PFSK-1 (cell line): ENCODE data around the gene WNT8A.

ENCODE experiments used
- FOXP2 ChIP-seq: optimal IDR thresholded peaks from 2 replicates; pipeline ENCODE3; 2011; ENCODE audit warnings: borderline replicate concordance, control low read depth, inconsistent platforms; ENCODE audit not compliant: insufficient read depth; ENCODE audit errors: extremely low read length, extremely low read depth
- POLR2AphosphoS5 ChIP-seq: IDR thresholded peaks from 2 replicates; pipeline ENCODE4 v1.6.1; 2012; ENCODE audit warnings: low read depth, mild to moderate bottlenecking, control low read depth, low read length, moderate library complexity
- REST ChIP-seq, 2 experiments: IDR thresholded peaks; 2 replicates each; pipeline versions ENCODE4 v1.6.1 to v1.8.0; 2011 to 2012; ENCODE audit warnings: low read depth in 2 of 2, low read length in 2 of 2, control low read depth in 1 of 2, inconsistent platforms in 1 of 2, mild to moderate bottlenecking in 1 of 2, moderate library complexity in 1 of 2; ENCODE audit not compliant: insufficient read depth in 1 of 2
- SIN3A ChIP-seq: IDR thresholded peaks from 2 replicates; pipeline ENCODE4 v1.6.1; 2012; ENCODE audit warnings: mild to moderate bottlenecking, low read length, moderate library complexity, borderline replicate concordance; ENCODE audit not compliant: insufficient read depth
- TAF1 ChIP-seq: IDR thresholded peaks from 2 replicates; pipeline ENCODE4 v1.6.1; 2012; ENCODE audit warnings: low read length, control low read depth, borderline replicate concordance; ENCODE audit not compliant: insufficient read depth

The WNT8A gene

GRCh38 chr5:138038826-138039225 lies 45.0 kb upstream of the WNT8A start:
- no peak for TF ChIP-seq REST (IDR thresholded peaks at IDR 0.05; ENCODE audit: insufficient read depth in 1 of 2, low read depth in 2 of 2, low read length in 2 of 2)
- TF ChIP-seq TAF1 = no peak
- TF ChIP-seq SIN3A = no peak
- no peak for TF ChIP-seq POLR2AphosphoS5
- TF ChIP-seq FOXP2 = no peak

GRCh38 chr5:138051441-138052296 lies 32.2 kb upstream of the WNT8A start:
- TF ChIP-seq TAF1 (no peak), REST (IDR thresholded peaks at IDR 0.05; ENCODE audit: insufficient read depth in 1 of 2, low read depth in 2 of 2, low read length in 2 of 2) (no peak), FOXP2 (no peak), SIN3A (no peak), POLR2AphosphoS5 (no peak)

- TF ChIP-seq SIN3A = no peak
- TF ChIP-seq POLR2AphosphoS5 = no peak
- no peak for TF ChIP-seq FOXP2
- TF ChIP-seq REST (IDR thresholded peaks at IDR 0.05; ENCODE audit: insufficient read depth in 1 of 2, low read depth in 2 of 2, low read length in 2 of 2) = no peak
- TF ChIP-seq TAF1 = no peak
Measured at GRCh38 chr5:138053554-138053953, 30.3 kb upstream of the WNT8A start.

- TF ChIP-seq SIN3A (no peak), REST (IDR thresholded peaks at IDR 0.05; ENCODE audit: insufficient read depth in 1 of 2, low read depth in 2 of 2, low read length in 2 of 2) (no peak), TAF1 (no peak), POLR2AphosphoS5 (no peak)
Measured at GRCh38 chr5:138054206-138054605, 29.6 kb upstream of the WNT8A start.
